A549 (cell line): ENCODE measurements around the gene BRMS1.

Source experiments
- CHD4 ChIP-seq: fragments of 200-600 bp; sonication (generic); IDR thresholded peaks from 2 replicates; pipeline ENCODE4 v1.6.1; 2016; ENCODE audit warnings: antibody characterized with exemption, mild to moderate bottlenecking, borderline replicate concordance
- CTCF ChIP-seq: fragments of >200 bp; sonication (Bioruptor Twin); formaldehyde crosslinking; IDR thresholded peaks from 3 replicates; pipeline ENCODE4 v1.5.1; 2016
- SMC3 ChIP-seq: fragments of >200 bp; sonication (Bioruptor Twin); formaldehyde crosslinking; IDR thresholded peaks from 3 replicates; pipeline ENCODE4 v1.6.1; 2018; ENCODE audit warnings: inconsistent platforms
- ZFP36 ChIP-seq: fragments of 450-650 bp; IDR thresholded peaks from 2 replicates; pipeline ENCODE4 v1.6.1; 2014; ENCODE audit warnings: borderline replicate concordance; ENCODE audit not compliant: partially characterized antibody

GRCh38 chr11:66302656-66303055, 42.2 kb downstream of the BRMS1 start:
- TF ChIP-seq ZFP36 = no peak
- no peak for TF ChIP-seq CTCF
- TF ChIP-seq CHD4 = no peak
- no peak for TF ChIP-seq SMC3
